Fibroblast of pulmonary artery (primary cell): ENCODE results near the gene OAF.

Experiments
- DNase-seq: peaks from one replicate; pipeline ENCODE4 v3.0.0-alpha.2; 2010; ENCODE audit warnings: low read depth
- H3K4me3 ChIP-seq: replicated peaks from 2 replicates; pipeline ENCODE4 v1.5.1; 2011; ENCODE audit warnings: low read depth, mild to moderate bottlenecking, control low read depth, low read length, moderate library complexity
- CTCF ChIP-seq: IDR thresholded peaks from 2 replicates; pipeline ENCODE4 v1.5.1; 2011; ENCODE audit warnings: mild to moderate bottlenecking, control low read depth, low read length, inconsistent platforms; ENCODE audit errors: missing control alignments

The OAF gene

GRCh38 chr11:120197977-120198376, 12.9 kb upstream of the OAF start:
- DNase-seq = no peak
- H3K4me3 ChIP-seq = no peak overlapping the region
- no peak for TF ChIP-seq CTCF

- H3K4me3 ChIP-seq = no peak overlapping the region
- DNase-seq = no peak
- TF ChIP-seq CTCF = no peak
Observed at GRCh38 chr11:120198403-120198786, 12.4 kb upstream of the OAF start.

- no peak overlapping the region for H3K4me3 ChIP-seq
- no peak for TF ChIP-seq CTCF
- DNase-seq = no peak
Observed at GRCh38 chr11:120198787-120199469, 11.9 kb upstream of the OAF start.

- no peak for TF ChIP-seq CTCF
- DNase-seq = no peak
- no peak overlapping the region for H3K4me3 ChIP-seq
Observed at GRCh38 chr11:120199613-120200012, 11.2 kb upstream of the OAF start.

- no peak for DNase-seq
- no peak for TF ChIP-seq CTCF
Observed at GRCh38 chr11:120200677-120201076, 10.2 kb upstream of the OAF start.

GRCh38 chr11:120201653-120202052, 9.2 kb upstream of the OAF start:
- DNase-seq = no peak
- TF ChIP-seq CTCF = no peak
- no peak overlapping the region for H3K4me3 ChIP-seq

More at GRCh38 chr11:120200677-120201076, 10.2 kb upstream of the OAF start:
- H3K4me3 ChIP-seq = no peak overlapping the region

GRCh38 chr11:120203626-120204025, 7.2 kb upstream of the OAF start:
- TF ChIP-seq CTCF = no peak
- no peak overlapping the region for H3K4me3 ChIP-seq
- no peak for DNase-seq
